ENCODE measurements around the gene HERC5. TPM values are rescaled to one million over a fixed set of nuclear protein-coding genes. Genes with fewer than 3 reads are reported as not detected.

HERC5 gene
- total RNA-seq, 4 donors from 2014 or later = 2.8 to 12.4 (median 4.0) TPM

GRCh38 chr4:88481537-88481936 lies 24.6 kb downstream of the HERC5 start:
- DNase-seq = no peak
- Histone ChIP-seq H3K9me3 (no peaks in the 10 kb centered on the region), H3K4me1 (no peaks in the 10 kb centered on the region), H3K27ac (no peak overlapping the region), H3K27me3 (no peaks in the 10 kb centered on the region), H3K4me3 (no peak overlapping the region), H3K36me3 (no peaks in the 10 kb centered on the region)
- no peak for TF ChIP-seq CTCF (IDR thresholded peaks at IDR 0.05)
- no peak for TF ChIP-seq POLR2A (IDR thresholded peaks at IDR 0.05)

GRCh38 chr4:88489100-88489761 lies 32.3 kb downstream of the HERC5 start:
- Histone ChIP-seq H3K9me3 (no peaks in the 10 kb centered on the region), H3K4me3 (no peak overlapping the region), H3K27ac (no peak overlapping the region), H3K36me3 (peaks cover 0 to 9% (median 0%) of the 10 kb centered on the region in 3 donors), H3K4me1 (no peaks in the 10 kb centered on the region), H3K27me3 (no peaks in the 10 kb centered on the region)
- no peak for TF ChIP-seq POLR2A (IDR thresholded peaks at IDR 0.05)
- TF ChIP-seq CTCF (IDR thresholded peaks at IDR 0.05) = no peak
- DNase-seq = no peak

- Histone ChIP-seq H3K4me1 (no peaks in the 10 kb centered on the region), H3K27ac (no peak overlapping the region), H3K36me3 (peaks cover 0 to 11% (median 0%) of the 10 kb centered on the region in 3 donors), H3K9me3 (no peaks in the 10 kb centered on the region), H3K27me3 (no peaks in the 10 kb centered on the region), H3K4me3 (no peak overlapping the region)
- DNase-seq = no peak
- TF ChIP-seq CTCF (IDR thresholded peaks at IDR 0.05) = no peak
- TF ChIP-seq POLR2A (IDR thresholded peaks at IDR 0.05) = no peak
Measured at GRCh38 chr4:88497859-88498409, 41.0 kb downstream of the HERC5 start.

- Histone ChIP-seq H3K4me3 (no peak overlapping the region), H3K9me3 (no peaks in the 10 kb centered on the region), H3K36me3 (no peaks in the 10 kb centered on the region), H3K27me3 (no peaks in the 10 kb centered on the region), H3K27ac (no peak overlapping the region), H3K4me1 (no peaks in the 10 kb centered on the region)
- TF ChIP-seq CTCF (IDR thresholded peaks at IDR 0.05) = no peak
- no peak for TF ChIP-seq POLR2A (IDR thresholded peaks at IDR 0.05)
- no peak for DNase-seq
Measured at GRCh38 chr4:88503344-88503743, 46.4 kb downstream of the HERC5 start.

GRCh38 chr4:88511236-88511635 lies 54.3 kb downstream of the HERC5 start:
- Histone ChIP-seq H3K4me3 (no peak overlapping the region), H3K27me3 (no peaks in the 10 kb centered on the region), H3K27ac (no peak overlapping the region), H3K9me3 (no peaks in the 10 kb centered on the region), H3K36me3 (no peaks in the 10 kb centered on the region), H3K4me1 (no peaks in the 10 kb centered on the region)
- DNase-seq = no peak
- TF ChIP-seq CTCF (IDR thresholded peaks at IDR 0.05) (no peak), POLR2A (IDR thresholded peaks at IDR 0.05) (no peak)
